ENCODE results near the gene CFAP20DC.
"Not testable (repeated sequence)": the region's sequence is repeated elsewhere in the genome, so short reads cannot be mapped to it uniquely, and the experiment has no call there.

- TF ChIP-seq CTCF, EZH2phosphoT487 (IDR thresholded peaks at IDR 0.05; ENCODE audit: low read length): not testable (repeated sequence)
Observed at GRCh38 chr3:58806551-58807244, 243.1 kb downstream of the CFAP20DC start.
